Fibroblast of lung (primary cell): ENCODE data around the gene PTPN13. TPM values are rescaled to one million over a fixed set of nuclear protein-coding genes. Genes with fewer than 3 reads are reported as not detected.

Source experiments
- DNase-seq, 2 donors: peaks; one replicate each; pipeline versions ENCODE4 v3.0.0 to v3.0.0-alpha.2; 2010; ENCODE audit warnings: low read depth in 2 of 2
- H2AFZ ChIP-seq: 2 replicates; pipeline ENCODE4 v1.5.1; 2012; ENCODE audit warnings: low read length, control low read depth, inconsistent platforms
- H3K27ac ChIP-seq: 2 replicates; pipeline ENCODE4 v1.5.1; 2011; ENCODE audit warnings: low read length, control low read depth; ENCODE audit not compliant: insufficient read depth
- H3K27me3 ChIP-seq: 2 replicates; pipeline ENCODE4 v1.5.1; 2011; ENCODE audit warnings: mild to moderate bottlenecking, low read length; ENCODE audit not compliant: control insufficient read depth, insufficient read depth
- H3K36me3 ChIP-seq: 2 replicates; pipeline ENCODE4 v1.5.1; 2011; ENCODE audit warnings: low read length; ENCODE audit not compliant: control insufficient read depth, insufficient read depth
- H3K4me1 ChIP-seq: 2 replicates; pipeline ENCODE4 v1.5.1; 2011; ENCODE audit warnings: low read length; ENCODE audit not compliant: control insufficient read depth, insufficient read depth; ENCODE audit errors: extremely low read depth
- H3K4me2 ChIP-seq: 2 replicates; pipeline ENCODE4 v1.5.1; 2011; ENCODE audit warnings: low read length, control low read depth; ENCODE audit not compliant: insufficient read depth; ENCODE audit errors: extremely low read depth
- H3K4me3 ChIP-seq, 4 experiments: fragments of 200-600 bp in 1 of 4; sonication (generic) in 1 of 4; replicated peaks in 1 of 4; 2 replicates each; pipeline ENCODE4 v1.5.1; 2011 to 2016; ENCODE audit warnings: low read length in 4 of 4, low read depth in 3 of 4, mild to moderate bottlenecking in 3 of 4, control low read depth in 2 of 4, inconsistent platforms in 1 of 4, mixed read lengths in 1 of 4; ENCODE audit not compliant: insufficient read depth in 1 of 4; ENCODE audit errors: control extremely low read depth in 1 of 4
- H3K79me2 ChIP-seq: 2 replicates; pipeline ENCODE4 v1.5.1; 2012; ENCODE audit warnings: mild to moderate bottlenecking, low read length, inconsistent platforms; ENCODE audit not compliant: control insufficient read depth, insufficient read depth
- H3K9ac ChIP-seq: 2 replicates; pipeline ENCODE4 v1.5.1; 2011; ENCODE audit warnings: mild to moderate bottlenecking, low read length, control low read depth; ENCODE audit not compliant: insufficient read depth
- H3K9me3 ChIP-seq: 2 replicates; pipeline ENCODE4 v1.5.1; 2012; ENCODE audit warnings: low read depth, low read length; ENCODE audit not compliant: control insufficient read depth, insufficient read depth
- H4K20me1 ChIP-seq: 2 replicates; pipeline ENCODE4 v1.5.1; 2011; ENCODE audit warnings: low read length; ENCODE audit not compliant: control insufficient read depth, insufficient read depth; ENCODE audit errors: extremely low read depth
- EZH2 ChIP-seq: IDR thresholded peaks from 2 replicates; pipeline ENCODE4 v1.5.1; 2012; ENCODE audit warnings: low read length, control low read depth, mild to moderate bottlenecking; ENCODE audit errors: missing control alignments
- polyA plus RNA-seq, 2 donors: library from polyadenylated mRNA; depleted of rRNA in 1 of 2; stranded (reverse) in 1 of 2; unstranded in 1 of 2; fragments of >200 nt; gene quantifications; 2 replicates each; pipeline ENCODE4 v1.2.1, GENCODE V29; 2011 to 2012; ENCODE audit warnings: missing spikeins in 1 of 2
- total RNA-seq: library from RNA; depleted of rRNA; stranded (reverse); fragments of >200 nt; gene quantifications from 2 replicates; pipeline ENCODE4 v1.2.1, GENCODE V29; 2014
- TF ChIP-seq, protein P1 (sequence below), 2 donors: IDR thresholded peaks in 1 of 2; conservative IDR thresholded peaks in 1 of 2; 1 replicate in 1 of 2; 2 replicates in 1 of 2; pipeline ENCODE4 v1.5.1; 2011 to 2012; ENCODE audit warnings: low read length in 2 of 2, control low read depth in 1 of 2, inconsistent platforms in 1 of 2, low read depth in 1 of 2, mild to moderate bottlenecking in 1 of 2

The PTPN13 gene
- total and polyA plus RNA-seq, 2 donors (not counting 1 experiment from before 2014, with no cell fraction given), result 16.5 to 136 TPM

DNA sequence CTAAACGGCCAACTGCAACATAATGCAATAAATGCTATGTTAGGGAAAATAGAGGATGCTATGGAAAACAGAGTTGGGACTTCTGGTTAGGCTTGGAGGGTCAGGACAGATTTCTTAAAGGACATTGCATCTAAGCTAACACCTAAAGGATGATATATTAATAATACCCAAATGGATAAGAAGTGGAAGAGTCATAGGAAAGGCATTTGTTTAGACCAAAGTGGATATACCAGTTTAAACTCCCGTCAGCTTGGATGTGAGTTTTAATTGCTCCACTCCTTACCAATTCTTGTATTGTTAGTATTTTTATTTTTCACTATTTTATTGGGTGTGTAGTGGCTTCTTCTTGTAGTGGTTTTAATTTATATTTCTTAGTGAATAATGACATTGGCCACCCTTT lies 93.9 kb downstream of the PTPN13 start:
- Histone ChIP-seq H3K9ac (no peak overlapping the region), H3K36me3 (no peaks in the 10 kb centered on the region), H3K4me3 (no peak overlapping the region), H3K4me2 (no peak overlapping the region), H3K9me3 (no peaks in the 10 kb centered on the region), H2AFZ (no peak overlapping the region), H3K4me1 (no peaks in the 10 kb centered on the region), H3K79me2 (no peaks in the 10 kb centered on the region), H4K20me1 (no peaks in the 10 kb centered on the region), H3K27ac (no peak overlapping the region), H3K27me3 (no peaks in the 10 kb centered on the region)
- no peak for DNase-seq
- TF ChIP-seq EZH2, result no peak
- TF ChIP-seq, protein P1, sequence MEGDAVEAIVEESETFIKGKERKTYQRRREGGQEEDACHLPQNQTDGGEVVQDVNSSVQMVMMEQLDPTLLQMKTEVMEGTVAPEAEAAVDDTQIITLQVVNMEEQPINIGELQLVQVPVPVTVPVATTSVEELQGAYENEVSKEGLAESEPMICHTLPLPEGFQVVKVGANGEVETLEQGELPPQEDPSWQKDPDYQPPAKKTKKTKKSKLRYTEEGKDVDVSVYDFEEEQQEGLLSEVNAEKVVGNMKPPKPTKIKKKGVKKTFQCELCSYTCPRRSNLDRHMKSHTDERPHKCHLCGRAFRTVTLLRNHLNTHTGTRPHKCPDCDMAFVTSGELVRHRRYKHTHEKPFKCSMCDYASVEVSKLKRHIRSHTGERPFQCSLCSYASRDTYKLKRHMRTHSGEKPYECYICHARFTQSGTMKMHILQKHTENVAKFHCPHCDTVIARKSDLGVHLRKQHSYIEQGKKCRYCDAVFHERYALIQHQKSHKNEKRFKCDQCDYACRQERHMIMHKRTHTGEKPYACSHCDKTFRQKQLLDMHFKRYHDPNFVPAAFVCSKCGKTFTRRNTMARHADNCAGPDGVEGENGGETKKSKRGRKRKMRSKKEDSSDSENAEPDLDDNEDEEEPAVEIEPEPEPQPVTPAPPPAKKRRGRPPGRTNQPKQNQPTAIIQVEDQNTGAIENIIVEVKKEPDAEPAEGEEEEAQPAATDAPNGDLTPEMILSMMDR (conservative IDR thresholded peaks at IDR 0.05 in 1 of 2, IDR thresholded peaks at IDR 0.05 in 1 of 2; ENCODE audit: low read depth in 1 of 2, low read length in 2 of 2), result no peak

DNA sequence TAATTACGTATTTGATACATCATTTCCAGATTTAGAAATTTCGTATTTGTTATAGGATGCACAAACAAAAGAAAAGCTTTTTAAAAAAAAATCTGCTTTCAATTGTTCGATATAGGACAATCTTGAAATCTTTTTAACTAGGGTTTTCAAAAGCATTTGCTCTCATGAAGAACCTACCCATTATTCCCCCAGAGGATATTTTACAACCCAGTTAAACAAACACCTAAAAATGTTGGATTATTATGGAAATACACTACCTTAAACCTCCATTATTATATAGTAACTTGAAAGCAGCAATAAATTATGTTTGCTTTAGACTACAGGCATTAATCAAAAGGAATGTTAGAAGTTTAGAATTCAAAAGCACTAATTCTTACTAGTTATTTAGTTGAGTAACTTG lies 110.5 kb downstream of the PTPN13 start:
- TF ChIP-seq, protein P1 (conservative IDR thresholded peaks at IDR 0.05 in 1 of 2, IDR thresholded peaks at IDR 0.05 in 1 of 2; ENCODE audit: low read depth in 1 of 2, low read length in 2 of 2), result no peak
- TF ChIP-seq EZH2, result no peak
- Histone ChIP-seq H4K20me1 (no peaks in the 10 kb centered on the region), H3K79me2 (no peaks in the 10 kb centered on the region), H3K4me1 (no peaks in the 10 kb centered on the region), H3K36me3 (no peaks in the 10 kb centered on the region), H3K9ac (no peak overlapping the region), H3K27me3 (no peaks in the 10 kb centered on the region), H3K4me3 (no peak overlapping the region), H3K4me2 (no peak overlapping the region), H3K27ac (no peak overlapping the region), H3K9me3 (no peaks in the 10 kb centered on the region), H2AFZ (no peak overlapping the region)
- DNase-seq, result no peak

- H3K4me1 ChIP-seq, result no peaks in the 10 kb centered on the region
- no peak for TF ChIP-seq EZH2
- TF ChIP-seq, protein P1 (conservative IDR thresholded peaks at IDR 0.05 in 1 of 2, IDR thresholded peaks at IDR 0.05 in 1 of 2; ENCODE audit: low read depth in 1 of 2, low read length in 2 of 2), result no peak
- no peak overlapping the region for H3K4me2 ChIP-seq
- no peak overlapping the region for H3K9ac ChIP-seq
- no peaks in the 10 kb centered on the region for H3K27me3 ChIP-seq
- DNase-seq, result peak; percentile 19 to 46
- H3K36me3 ChIP-seq, result no peaks in the 10 kb centered on the region
- H3K79me2 ChIP-seq, result no peaks in the 10 kb centered on the region
- H4K20me1 ChIP-seq, result no peaks in the 10 kb centered on the region
- no peaks in the 10 kb centered on the region for H3K9me3 ChIP-seq
- no peak overlapping the region for H2AFZ ChIP-seq
- no peak overlapping the region for H3K27ac ChIP-seq
- H3K4me3 ChIP-seq, result no peak overlapping the region
Measured at GRCh38 chr4:86706923-86707597, 112.9 kb downstream of the PTPN13 start.
